ENCODE measurements around the gene ZNF611.

DNA sequence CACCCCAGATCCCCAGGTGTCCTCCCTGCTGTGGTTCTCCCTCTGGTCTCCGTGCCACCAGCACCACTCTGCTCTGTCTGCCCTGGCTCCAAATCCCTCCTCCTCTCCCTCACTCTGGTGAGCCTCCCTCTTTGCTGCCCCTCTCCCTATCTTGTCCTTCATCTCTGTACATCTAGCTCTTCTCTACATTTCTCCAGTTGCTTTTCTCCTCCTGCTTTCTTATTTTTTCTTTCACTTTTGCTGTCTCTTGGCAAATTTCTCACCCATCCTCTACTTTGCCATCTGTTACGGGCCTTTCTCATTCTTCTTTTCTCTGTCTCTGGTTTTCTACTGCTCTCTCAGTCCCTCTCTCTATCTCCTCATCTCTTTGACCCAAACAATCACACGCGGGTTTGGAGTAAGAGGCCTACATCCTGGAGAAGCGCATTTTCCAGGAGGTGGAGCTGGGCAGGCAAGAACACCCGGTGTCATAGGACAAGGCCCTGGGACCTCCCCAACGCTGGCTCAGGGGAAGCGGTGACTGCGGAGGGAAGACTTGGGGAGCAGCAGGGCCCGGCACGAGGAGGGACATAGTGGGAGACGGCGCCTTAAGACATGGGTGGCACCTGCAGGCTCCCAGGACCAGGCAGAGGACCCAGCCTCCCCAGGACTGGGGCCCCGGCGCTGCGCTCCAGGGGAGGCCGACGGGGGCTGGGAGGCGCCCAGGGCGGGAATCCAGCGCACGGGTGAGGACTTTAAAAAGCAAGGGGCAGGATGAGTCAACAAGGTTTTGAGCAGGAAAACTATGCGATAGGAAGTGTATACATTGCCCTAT lies 9.9 kb downstream of the ZNF611 start:
- TF ChIP-seq ZNF274 (IDR thresholded peaks at IDR 0.05; ENCODE audit: insufficient read depth, insufficient read length) (no peak), TAF1 (IDR thresholded peaks at IDR 0.05; ENCODE audit: borderline replicate concordance, low read depth, low read length) (no peak), POLR2A (IDR thresholded peaks at IDR 0.05; ENCODE audit: low read depth, low read length) (no peak)
- TF ChIP-seq, protein P1, sequence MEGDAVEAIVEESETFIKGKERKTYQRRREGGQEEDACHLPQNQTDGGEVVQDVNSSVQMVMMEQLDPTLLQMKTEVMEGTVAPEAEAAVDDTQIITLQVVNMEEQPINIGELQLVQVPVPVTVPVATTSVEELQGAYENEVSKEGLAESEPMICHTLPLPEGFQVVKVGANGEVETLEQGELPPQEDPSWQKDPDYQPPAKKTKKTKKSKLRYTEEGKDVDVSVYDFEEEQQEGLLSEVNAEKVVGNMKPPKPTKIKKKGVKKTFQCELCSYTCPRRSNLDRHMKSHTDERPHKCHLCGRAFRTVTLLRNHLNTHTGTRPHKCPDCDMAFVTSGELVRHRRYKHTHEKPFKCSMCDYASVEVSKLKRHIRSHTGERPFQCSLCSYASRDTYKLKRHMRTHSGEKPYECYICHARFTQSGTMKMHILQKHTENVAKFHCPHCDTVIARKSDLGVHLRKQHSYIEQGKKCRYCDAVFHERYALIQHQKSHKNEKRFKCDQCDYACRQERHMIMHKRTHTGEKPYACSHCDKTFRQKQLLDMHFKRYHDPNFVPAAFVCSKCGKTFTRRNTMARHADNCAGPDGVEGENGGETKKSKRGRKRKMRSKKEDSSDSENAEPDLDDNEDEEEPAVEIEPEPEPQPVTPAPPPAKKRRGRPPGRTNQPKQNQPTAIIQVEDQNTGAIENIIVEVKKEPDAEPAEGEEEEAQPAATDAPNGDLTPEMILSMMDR (IDR thresholded peaks at IDR 0.05 in 2 of 3, conservative IDR thresholded peaks at IDR 0.05 in 1 of 3; ENCODE audit: control insufficient read depth in 2 of 3, extremely low read depth in 1 of 3, insufficient read depth in 1 of 3, low read depth in 3 of 3, low read length in 3 of 3): no peak
- TF ChIP-seq, protein P2, sequence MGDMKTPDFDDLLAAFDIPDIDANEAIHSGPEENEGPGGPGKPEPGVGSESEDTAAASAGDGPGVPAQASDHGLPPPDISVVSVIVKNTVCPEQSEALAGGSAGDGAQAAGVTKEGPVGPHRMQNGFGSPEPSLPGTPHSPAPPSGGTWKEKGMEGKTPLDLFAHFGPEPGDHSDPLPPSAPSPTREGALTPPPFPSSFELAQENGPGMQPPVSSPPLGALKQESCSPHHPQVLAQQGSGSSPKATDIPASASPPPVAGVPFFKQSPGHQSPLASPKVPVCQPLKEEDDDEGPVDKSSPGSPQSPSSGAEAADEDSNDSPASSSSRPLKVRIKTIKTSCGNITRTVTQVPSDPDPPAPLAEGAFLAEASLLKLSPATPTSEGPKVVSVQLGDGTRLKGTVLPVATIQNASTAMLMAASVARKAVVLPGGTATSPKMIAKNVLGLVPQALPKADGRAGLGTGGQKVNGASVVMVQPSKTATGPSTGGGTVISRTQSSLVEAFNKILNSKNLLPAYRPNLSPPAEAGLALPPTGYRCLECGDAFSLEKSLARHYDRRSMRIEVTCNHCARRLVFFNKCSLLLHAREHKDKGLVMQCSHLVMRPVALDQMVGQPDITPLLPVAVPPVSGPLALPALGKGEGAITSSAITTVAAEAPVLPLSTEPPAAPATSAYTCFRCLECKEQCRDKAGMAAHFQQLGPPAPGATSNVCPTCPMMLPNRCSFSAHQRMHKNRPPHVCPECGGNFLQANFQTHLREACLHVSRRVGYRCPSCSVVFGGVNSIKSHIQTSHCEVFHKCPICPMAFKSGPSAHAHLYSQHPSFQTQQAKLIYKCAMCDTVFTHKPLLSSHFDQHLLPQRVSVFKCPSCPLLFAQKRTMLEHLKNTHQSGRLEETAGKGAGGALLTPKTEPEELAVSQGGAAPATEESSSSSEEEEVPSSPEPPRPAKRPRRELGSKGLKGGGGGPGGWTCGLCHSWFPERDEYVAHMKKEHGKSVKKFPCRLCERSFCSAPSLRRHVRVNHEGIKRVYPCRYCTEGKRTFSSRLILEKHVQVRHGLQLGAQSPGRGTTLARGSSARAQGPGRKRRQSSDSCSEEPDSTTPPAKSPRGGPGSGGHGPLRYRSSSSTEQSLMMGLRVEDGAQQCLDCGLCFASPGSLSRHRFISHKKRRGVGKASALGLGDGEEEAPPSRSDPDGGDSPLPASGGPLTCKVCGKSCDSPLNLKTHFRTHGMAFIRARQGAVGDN (IDR thresholded peaks at IDR 0.05): no peak
